Caco-2 (cell line): ENCODE data around the gene OR10J1. TPM values are rescaled to one million over a fixed set of nuclear protein-coding genes. Genes with fewer than 3 reads are reported as not detected.

Experiments used
- BruUV-seq: library from RNA; stranded (reverse); fragments of 400-500 nt; replicated peaks from 2 replicates; lab custom pipeline; 2021; lab: Mats Ljungman, UMichigan
- CTCF ChIA-PET: fragments of 300-600 bp; sonication (Branson Sonifier 250); formaldehyde crosslinking; loops from one replicate; lab custom pipeline; 2022; ENCODE audit warnings: antibody characterized with exemption; lab: Charles Lee
- POLR2A ChIA-PET: fragments of 300-600 bp; sonication (Branson Sonifier 250); formaldehyde crosslinking; loops from one replicate; lab custom pipeline; 2022; ENCODE audit warnings: antibody characterized with exemption; lab: Charles Lee
- DNase-seq, 2 experiments: peaks; one replicate each; pipeline versions ENCODE4 v3.0.0 to v3.0.0-alpha.2; 2020 to 2022
- H3K27me3 ChIP-seq: replicated peaks from 2 replicates; pipeline ENCODE4 v1.6.0; 2011; ENCODE audit warnings: low read length; ENCODE audit not compliant: control insufficient read depth, insufficient read depth
- H3K36me3 ChIP-seq: 2 replicates; pipeline ENCODE4 v1.5.1; 2011; ENCODE audit warnings: low read length; ENCODE audit not compliant: control insufficient read depth, insufficient read depth
- H3K4me1 ChIP-seq: fragments of 250-450 bp; sonication (Bioruptor Pico); 2 replicates; pipeline ENCODE4 v1.5.1; 2020; ENCODE audit warnings: mild to moderate bottlenecking
- H3K4me3 ChIP-seq: 2 replicates; pipeline ENCODE4 v1.5.1; 2011; ENCODE audit warnings: low read depth, mild to moderate bottlenecking, control low read depth, low read length
- H3K9me3 ChIP-seq: fragments of 250-450 bp; sonication (Bioruptor Pico); 2 replicates; pipeline ENCODE4 v1.5.1; 2020; ENCODE audit warnings: mild to moderate bottlenecking, moderate library complexity
- H3K27ac Mint-ChIP-seq: one replicate; pipeline ENCODE4 v1.8.0; 2022; ENCODE audit warnings: mixed read lengths; ENCODE audit not compliant: unreplicated experiment
- H3K27me3 Mint-ChIP-seq: one replicate; pipeline ENCODE4 v1.8.0; 2022; ENCODE audit warnings: mixed read lengths; ENCODE audit not compliant: insufficient read depth, unreplicated experiment
- H3K36me3 Mint-ChIP-seq: one replicate; pipeline ENCODE4 v1.8.0; 2022; ENCODE audit warnings: mild to moderate bottlenecking, mixed read lengths; ENCODE audit not compliant: insufficient read depth, unreplicated experiment
- H3K4me1 Mint-ChIP-seq: one replicate; pipeline ENCODE4 v1.8.0; 2022; ENCODE audit warnings: low read depth, mixed read lengths; ENCODE audit not compliant: unreplicated experiment
- H3K4me3 Mint-ChIP-seq: one replicate; pipeline ENCODE4 v1.8.0; 2022; ENCODE audit warnings: mild to moderate bottlenecking, moderate library complexity, mixed read lengths; ENCODE audit not compliant: unreplicated experiment
- H3K9me3 Mint-ChIP-seq: one replicate; pipeline ENCODE4 v1.8.0; 2022; ENCODE audit warnings: mixed read lengths; ENCODE audit not compliant: unreplicated experiment
- intact Hi-C: fragments of 100-400 bp; cut with micrococcal nuclease; formaldehyde crosslinking; loops from one replicate; pipeline ENCODE4 v1.10.0; 2022; ENCODE audit not compliant: unreplicated experiment
- total RNA-seq: library from RNA; stranded (reverse); gene quantifications from 2 replicates; pipeline ENCODE4 v1.2.3, GENCODE V29; 2022
- TF ChIP-seq, protein P1 (sequence below), 2 experiments: fragments of 200-600 bp in 1 of 2; IDR thresholded peaks; 1 replicate in 1 of 2; 2 replicates in 1 of 2; pipeline versions ENCODE4 v1.5.1 to v1.8.0; 2011 to 2022; ENCODE audit warnings: antibody characterized with exemption in 1 of 2, control low read depth in 1 of 2, inconsistent platforms in 1 of 2, low read depth in 1 of 2, low read length in 1 of 2, mild to moderate bottlenecking in 1 of 2, moderate library complexity in 1 of 2; ENCODE audit not compliant: insufficient read depth in 1 of 2, severe bottlenecking in 1 of 2, unreplicated experiment in 1 of 2

Gene OR10J1
- total RNA-seq, 1 experiment from 2014 or later: not detected

- no peak overlapping the region for H3K27ac Mint-ChIP-seq
- intact Hi-C loops: no loop called here
- no peaks in the 10 kb centered on the region for H3K4me1 Mint-ChIP-seq
- peaks cover 6% of the 10 kb centered on the region for H3K4me1 ChIP-seq
- POLR2A ChIA-PET: no interaction called here
- H3K9me3 Mint-ChIP-seq: no peaks in the 10 kb centered on the region
- no TSS peak for BruUV-seq
- H3K36me3 Mint-ChIP-seq: no peaks in the 10 kb centered on the region
- no peaks in the 10 kb centered on the region for H3K27me3 ChIP-seq
- no peak for DNase-seq
- no peaks in the 10 kb centered on the region for H3K27me3 Mint-ChIP-seq
- no peaks in the 10 kb centered on the region for H3K9me3 ChIP-seq
- TF ChIP-seq, protein P1, sequence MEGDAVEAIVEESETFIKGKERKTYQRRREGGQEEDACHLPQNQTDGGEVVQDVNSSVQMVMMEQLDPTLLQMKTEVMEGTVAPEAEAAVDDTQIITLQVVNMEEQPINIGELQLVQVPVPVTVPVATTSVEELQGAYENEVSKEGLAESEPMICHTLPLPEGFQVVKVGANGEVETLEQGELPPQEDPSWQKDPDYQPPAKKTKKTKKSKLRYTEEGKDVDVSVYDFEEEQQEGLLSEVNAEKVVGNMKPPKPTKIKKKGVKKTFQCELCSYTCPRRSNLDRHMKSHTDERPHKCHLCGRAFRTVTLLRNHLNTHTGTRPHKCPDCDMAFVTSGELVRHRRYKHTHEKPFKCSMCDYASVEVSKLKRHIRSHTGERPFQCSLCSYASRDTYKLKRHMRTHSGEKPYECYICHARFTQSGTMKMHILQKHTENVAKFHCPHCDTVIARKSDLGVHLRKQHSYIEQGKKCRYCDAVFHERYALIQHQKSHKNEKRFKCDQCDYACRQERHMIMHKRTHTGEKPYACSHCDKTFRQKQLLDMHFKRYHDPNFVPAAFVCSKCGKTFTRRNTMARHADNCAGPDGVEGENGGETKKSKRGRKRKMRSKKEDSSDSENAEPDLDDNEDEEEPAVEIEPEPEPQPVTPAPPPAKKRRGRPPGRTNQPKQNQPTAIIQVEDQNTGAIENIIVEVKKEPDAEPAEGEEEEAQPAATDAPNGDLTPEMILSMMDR (IDR thresholded peaks at IDR 0.05; ENCODE audit: insufficient read depth in 1 of 2, low read depth in 1 of 2, low read length in 1 of 2, severe bottlenecking in 1 of 2, unreplicated experiment in 1 of 2): no peak
- no peaks in the 10 kb centered on the region for H3K36me3 ChIP-seq
- H3K4me3 Mint-ChIP-seq: no peak overlapping the region
- CTCF ChIA-PET: no interaction called here
- no peak overlapping the region for H3K4me3 ChIP-seq
These were observed 1.8 kb downstream of the OR10J1 start for GRCh38 chr1:159441360-159441759.

- H3K4me3 Mint-ChIP-seq: no peak overlapping the region
- BruUV-seq: no TSS peak
- no peaks in the 10 kb centered on the region for H3K36me3 ChIP-seq
- no peaks in the 10 kb centered on the region for H3K36me3 Mint-ChIP-seq
- TF ChIP-seq, protein P1 (IDR thresholded peaks at IDR 0.05; ENCODE audit: insufficient read depth in 1 of 2, low read depth in 1 of 2, low read length in 1 of 2, severe bottlenecking in 1 of 2, unreplicated experiment in 1 of 2): no peak
- H3K4me1 ChIP-seq: peaks cover 6% of the 10 kb centered on the region
- H3K27me3 Mint-ChIP-seq: no peaks in the 10 kb centered on the region
- H3K27ac Mint-ChIP-seq: no peak overlapping the region
- no peaks in the 10 kb centered on the region for H3K4me1 Mint-ChIP-seq
- intact Hi-C loops: no loop called here
- ChIA-PET POLR2A (no interaction called here), CTCF (no interaction called here)
- no peaks in the 10 kb centered on the region for H3K9me3 ChIP-seq
- DNase-seq: no peak
- H3K27me3 ChIP-seq: no peaks in the 10 kb centered on the region
- peaks cover 1% of the 10 kb centered on the region for H3K9me3 Mint-ChIP-seq
- no peak overlapping the region for H3K4me3 ChIP-seq
These were observed 2.9 kb downstream of the OR10J1 start for GRCh38 chr1:159442428-159442827.

- Histone ChIP-seq H3K4me1 (peaks cover 6% of the 10 kb centered on the region), H3K4me3 (no peak overlapping the region), H3K9me3 (no peaks in the 10 kb centered on the region), H3K27me3 (no peaks in the 10 kb centered on the region), H3K36me3 (no peaks in the 10 kb centered on the region)
- CTCF ChIA-PET: no interaction called here
- no peaks in the 10 kb centered on the region for H3K27me3 Mint-ChIP-seq
- no TSS peak for BruUV-seq
- H3K4me3 Mint-ChIP-seq: no peak overlapping the region
- TF ChIP-seq, protein P1 (IDR thresholded peaks at IDR 0.05; ENCODE audit: insufficient read depth in 1 of 2, low read depth in 1 of 2, low read length in 1 of 2, severe bottlenecking in 1 of 2, unreplicated experiment in 1 of 2): no peak
- no peaks in the 10 kb centered on the region for H3K36me3 Mint-ChIP-seq
- POLR2A ChIA-PET: interaction anchor here (0.5 kb wide), 1 partner anchor 515 kb away, joined by 3 read pairs; no protein-coding TSS in a partner anchor
- H3K9me3 Mint-ChIP-seq: peaks cover 9% of the 10 kb centered on the region
- no peaks in the 10 kb centered on the region for H3K4me1 Mint-ChIP-seq
- no peak for DNase-seq
- intact Hi-C loops: no loop called here
- H3K27ac Mint-ChIP-seq: no peak overlapping the region
These were observed 3.7 kb downstream of the OR10J1 start for GRCh38 chr1:159443066-159443750.
